Measurements from ENCODE around the gene ATP10D. TPM values are rescaled to one million over a fixed set of nuclear protein-coding genes. Genes with fewer than 3 reads are reported as not detected.

The ATP10D gene
- total RNA-seq, 4 donors from 2014 or later, result 13.5 to 28.2 (median 18.0) TPM

- H3K36me3 ChIP-seq, result no peaks in the 10 kb centered on the region
- DNase-seq (ENCODE audit: low spot score in 2 of 2), result no peak
- no peaks in the 10 kb centered on the region for H3K27me3 ChIP-seq
- H3K4me1 ChIP-seq, result no peaks in the 10 kb centered on the region
- TF ChIP-seq POLR2A (IDR thresholded peaks at IDR 0.05) (no peak), CTCF (IDR thresholded peaks at IDR 0.05) (no peak), EP300 (IDR thresholded peaks at IDR 0.05) (no peak)
- no peak overlapping the region for H3K27ac ChIP-seq
- 65 to 68% methylated on average over 1 of the region's 1 CpG for WGBS, 2 donors
- no peak overlapping the region for H3K4me3 ChIP-seq
- H3K9me3 ChIP-seq, result no peaks in the 10 kb centered on the region
Observed at GRCh38 chr4:47475411-47475810, 9.7 kb upstream of the ATP10D start.

- Histone ChIP-seq H3K36me3 (no peaks in the 10 kb centered on the region), H3K4me1 (peaks cover 0 to 10% (median 3%) of the 10 kb centered on the region in 4 donors), H3K9me3 (no peaks in the 10 kb centered on the region), H3K27ac (no peak overlapping the region), H3K27me3 (no peaks in the 10 kb centered on the region), H3K4me3 (no peak overlapping the region)
- no peak for DNase-seq (ENCODE audit: low spot score in 2 of 2)
- TF ChIP-seq EP300 (IDR thresholded peaks at IDR 0.05), result no peak
- no peak for TF ChIP-seq POLR2A (IDR thresholded peaks at IDR 0.05)
- WGBS, 2 donors, result 77 to 84% methylated on average over 4 of the region's 4 CpGs
Observed at GRCh38 chr4:47478804-47479203, 6.3 kb upstream of the ATP10D start.

GRCh38 chr4:47482326-47482725, 2.7 kb upstream of the ATP10D start:
- H3K36me3 ChIP-seq, result no peaks in the 10 kb centered on the region
- WGBS, 2 donors, result 69 to 72% methylated on average over 4 of the region's 4 CpGs
- no peaks in the 10 kb centered on the region for H3K27me3 ChIP-seq
- no peak overlapping the region for H3K4me3 ChIP-seq
- H3K27ac ChIP-seq, result peak overlapping the region in 2 of 4 donors; percentile 26 to 93
- H3K9me3 ChIP-seq, result no peaks in the 10 kb centered on the region
- DNase-seq (ENCODE audit: low spot score in 2 of 2), result no peak
- TF ChIP-seq EP300 (IDR thresholded peaks at IDR 0.05) (no peak), CTCF (IDR thresholded peaks at IDR 0.05) (no peak), POLR2A (IDR thresholded peaks at IDR 0.05) (no peak)
- H3K4me1 ChIP-seq, result peaks cover 0 to 23% (median 17%) of the 10 kb centered on the region in 4 donors

- DNase-seq (ENCODE audit: low spot score in 2 of 2), result no peak
- Histone ChIP-seq H3K36me3 (peaks cover 0 to 3% (median 0%) of the 10 kb centered on the region in 3 donors), H3K9me3 (peaks cover 0 to 1% (median 0%) of the 10 kb centered on the region in 4 donors), H3K27me3 (no peaks in the 10 kb centered on the region), H3K4me3 (no peak overlapping the region), H3K27ac (peak overlapping the region; percentile 84 to 98 (median 94)), H3K4me1 (peaks cover 0 to 31% (median 17%) of the 10 kb centered on the region in 4 donors)
- 71 to 82% methylated on average over 3 of the region's 3 CpGs for WGBS, 2 donors
- TF ChIP-seq EP300 (IDR thresholded peaks at IDR 0.05), result no peak
- TF ChIP-seq POLR2A (IDR thresholded peaks at IDR 0.05), result no peak
- TF ChIP-seq CTCF (IDR thresholded peaks at IDR 0.05), result no peak
Observed at GRCh38 chr4:47483745-47484144, 1.3 kb upstream of the ATP10D start.

- TF ChIP-seq EP300 (IDR thresholded peaks at IDR 0.05), result no peak
- TF ChIP-seq POLR2A (IDR thresholded peaks at IDR 0.05), result no peak
- no peak for TF ChIP-seq CTCF (IDR thresholded peaks at IDR 0.05)
- Histone ChIP-seq H3K4me1 (peaks cover 0 to 35% (median 17%) of the 10 kb centered on the region in 4 donors), H3K36me3 (peaks cover 0 to 4% (median 0%) of the 10 kb centered on the region in 3 donors), H3K9me3 (peaks cover 0 to 4% (median 0%) of the 10 kb centered on the region in 4 donors), H3K4me3 (no peak overlapping the region), H3K27ac (peak overlapping the region; percentile 84 to 98 (median 94)), H3K27me3 (no peaks in the 10 kb centered on the region)
- WGBS, 2 donors, result 55 to 67% methylated on average over 3 of the region's 3 CpGs
- DNase-seq (ENCODE audit: low spot score in 2 of 2), result no peak
Observed at GRCh38 chr4:47484168-47484567, 907 bp upstream of the ATP10D start.

Measured in tibial nerve (tissue), 4 donors.